ENCODE measurements around the gene RAB27B.

DNA sequence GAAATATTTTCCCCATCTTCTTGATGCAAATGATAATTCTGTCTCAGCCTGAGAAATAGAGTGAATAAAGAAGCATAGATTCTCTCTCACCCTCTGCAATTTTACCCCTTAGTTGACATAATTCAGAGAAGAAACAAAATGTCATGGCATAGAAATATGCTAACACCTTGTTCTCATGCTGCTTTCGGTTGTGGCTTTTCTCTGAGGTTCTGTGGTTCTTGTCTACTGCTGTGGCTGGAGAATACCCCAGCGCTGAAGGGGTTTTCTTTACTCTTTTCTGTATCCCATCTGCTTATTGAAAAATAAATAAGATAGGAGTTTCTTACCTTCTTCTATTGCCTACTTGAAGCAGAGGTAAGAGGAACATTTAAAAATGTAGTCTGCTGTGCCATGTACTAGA lies 15.4 kb upstream of the RAB27B start:
- TF ChIP-seq CTCF (IDR thresholded peaks at IDR 0.05) (no peak), POLR2AphosphoS5 (IDR thresholded peaks at IDR 0.05) (no peak), POLR2A (IDR thresholded peaks at IDR 0.05) (no peak), EP300 (IDR thresholded peaks at IDR 0.05) (no peak)
